GM10847 (cell line): ENCODE data around the gene C1orf21.

Source experiments
- POLR2A ChIP-seq: IDR thresholded peaks from 2 replicates; pipeline ENCODE4 v1.6.1; 2011; ENCODE audit not compliant: insufficient read length; ENCODE audit errors: extremely low read depth

Gene C1orf21

GRCh38 chr1:184404727-184405027 lies 17.8 kb downstream of the C1orf21 start:
- no peak for TF ChIP-seq POLR2A

- no peak for TF ChIP-seq POLR2A
These were observed 18.4 kb downstream of the C1orf21 start for GRCh38 chr1:184405094-184405800.

- no peak for TF ChIP-seq POLR2A
These were observed 18.9 kb downstream of the C1orf21 start for GRCh38 chr1:184405801-184406142.

- no peak for TF ChIP-seq POLR2A
These were observed 19.6 kb downstream of the C1orf21 start for GRCh38 chr1:184406479-184406878.

GRCh38 chr1:184407816-184408510 lies 21.1 kb downstream of the C1orf21 start:
- no peak for TF ChIP-seq POLR2A

GRCh38 chr1:184408580-184408979 lies 21.8 kb downstream of the C1orf21 start:
- TF ChIP-seq POLR2A: no peak

- TF ChIP-seq POLR2A: no peak
These were observed 22.2 kb downstream of the C1orf21 start for GRCh38 chr1:184409011-184409410.

GRCh38 chr1:184412472-184412871 lies 25.6 kb downstream of the C1orf21 start:
- no peak for TF ChIP-seq POLR2A

GRCh38 chr1:184416481-184416880 lies 29.7 kb downstream of the C1orf21 start:
- TF ChIP-seq POLR2A: no peak

GRCh38 chr1:184416946-184417345 lies 30.1 kb downstream of the C1orf21 start:
- TF ChIP-seq POLR2A: no peak

GRCh38 chr1:184417916-184418315 lies 31.1 kb downstream of the C1orf21 start:
- TF ChIP-seq POLR2A: no peak

GRCh38 chr1:184418652-184419349 lies 32.0 kb downstream of the C1orf21 start:
- TF ChIP-seq POLR2A: no peak

GRCh38 chr1:184419350-184420161 lies 32.7 kb downstream of the C1orf21 start:
- TF ChIP-seq POLR2A: no peak

GRCh38 chr1:184422490-184423233 lies 35.8 kb downstream of the C1orf21 start:
- no peak for TF ChIP-seq POLR2A

- TF ChIP-seq POLR2A: no peak
These were observed 36.8 kb downstream of the C1orf21 start for GRCh38 chr1:184423649-184424048.
